Fibroblast of pulmonary artery (primary cell): ENCODE results near the gene RCHY1.
"Not testable (repeated sequence)": the region's sequence is repeated elsewhere in the genome, so short reads cannot be mapped to it uniquely, and the experiment has no call there.

Experiments
- DNase-seq: peaks from one replicate; pipeline ENCODE4 v3.0.0-alpha.2; 2010; ENCODE audit warnings: low read depth
- H3K4me3 ChIP-seq: replicated peaks from 2 replicates; pipeline ENCODE4 v1.5.1; 2011; ENCODE audit warnings: low read depth, mild to moderate bottlenecking, control low read depth, low read length, moderate library complexity
- CTCF ChIP-seq: IDR thresholded peaks from 2 replicates; pipeline ENCODE4 v1.5.1; 2011; ENCODE audit warnings: mild to moderate bottlenecking, control low read depth, low read length, inconsistent platforms; ENCODE audit errors: missing control alignments

The RCHY1 gene

GRCh38 chr4:75513526-75514130 lies 575 bp downstream of the RCHY1 start:
- H3K4me3 ChIP-seq = peak overlapping the region; percentile 92
- peak; percentile 14 for DNase-seq
- TF ChIP-seq CTCF = no peak

- H3K4me3 ChIP-seq = peak overlapping the region; percentile 92
- DNase-seq = peak; percentile 43
- no peak for TF ChIP-seq CTCF
These were observed 1.6 kb downstream of the RCHY1 start for GRCh38 chr4:75512386-75513211.

GRCh38 chr4:75511841-75512240 lies 2.4 kb downstream of the RCHY1 start:
- peak overlapping the region; percentile 92 for H3K4me3 ChIP-seq
- no peak for TF ChIP-seq CTCF
- DNase-seq = no peak

- not testable (repeated sequence) for DNase-seq, H3K4me3 ChIP-seq
These were observed 4.6 kb downstream of the RCHY1 start for GRCh38 chr4:75509592-75509991.

GRCh38 chr4:75505630-75506029 lies 8.6 kb downstream of the RCHY1 start:
- DNase-seq = no peak
- no peak overlapping the region for H3K4me3 ChIP-seq
- TF ChIP-seq CTCF = no peak

- H3K4me3 ChIP-seq = no peak overlapping the region
- TF ChIP-seq CTCF = no peak
- no peak for DNase-seq
These were observed 11.5 kb downstream of the RCHY1 start for GRCh38 chr4:75502671-75503070.

- DNase-seq = no peak
- TF ChIP-seq CTCF = no peak
- H3K4me3 ChIP-seq = no peak overlapping the region
These were observed 14.3 kb downstream of the RCHY1 start for GRCh38 chr4:75499900-75500299.
